Activated CD4-positive, alpha-beta T cell treated with anti-CD3 and anti-CD28 coated beads for 36 hours (primary cell): ENCODE measurements around the gene SCNN1B. TPM values are rescaled to one million over a fixed set of nuclear protein-coding genes. Genes with fewer than 3 reads are reported as not detected.

Experiments used
- ATAC-seq: fragments of 200-7000 bp; cut with Tn5 transposase; one replicate; pipeline ENCODE4 v1.10.0; 2021; ENCODE audit warnings: mild to moderate bottlenecking, moderate library complexity
- CTCF ChIA-PET: fragments of 350-600 bp; sonication (Branson Sonifier 250); formaldehyde crosslinking; loops from one replicate; lab custom pipeline; 2021; ENCODE audit warnings: antibody characterized with exemption; lab: Charles Lee
- POLR2A ChIA-PET: fragments of 350-600 bp; sonication (Branson Sonifier 250); formaldehyde crosslinking; loops from one replicate; lab custom pipeline; 2021; ENCODE audit warnings: antibody characterized with exemption, inconsistent platforms; lab: Charles Lee
- DNase-seq: peaks from one replicate; pipeline ENCODE4 v3.0.0-alpha.2; 2020
- H3K27ac Mint-ChIP-seq: one replicate; pipeline ENCODE4 v1.8.0; 2021; ENCODE audit warnings: mixed read lengths
- H3K27me3 Mint-ChIP-seq: one replicate; pipeline ENCODE4 v1.8.0; 2021; ENCODE audit warnings: mixed read lengths
- H3K36me3 Mint-ChIP-seq: one replicate; pipeline ENCODE4 v1.8.0; 2021; ENCODE audit warnings: low read depth, mixed read lengths
- H3K4me1 Mint-ChIP-seq: one replicate; pipeline ENCODE4 v1.8.0; 2021; ENCODE audit warnings: mixed read lengths
- H3K4me3 Mint-ChIP-seq: one replicate; pipeline ENCODE4 v1.8.0; 2021; ENCODE audit warnings: mild to moderate bottlenecking, moderate library complexity, mixed read lengths
- H3K9me3 Mint-ChIP-seq: one replicate; pipeline ENCODE4 v1.8.0; 2021; ENCODE audit warnings: low read depth, mixed read lengths
- intact Hi-C, 2 experiments: fragments of 100-400 bp; cut with DNase I in 1 of 2; cut with micrococcal nuclease in 1 of 2; formaldehyde crosslinking; loops; one replicate each; pipeline versions ENCODE4 v1.14.2 to v1.15.1; 2022 to 2024; cut with DNase I, micrococcal nuclease
- total RNA-seq, 2 experiments: library from RNA; stranded (reverse); gene quantifications; one replicate each; pipeline ENCODE4 v1.2.3, GENCODE V29; 2021

SCNN1B gene
- total RNA-seq, 2 experiments from 2014 or later, result not detected

DNA sequence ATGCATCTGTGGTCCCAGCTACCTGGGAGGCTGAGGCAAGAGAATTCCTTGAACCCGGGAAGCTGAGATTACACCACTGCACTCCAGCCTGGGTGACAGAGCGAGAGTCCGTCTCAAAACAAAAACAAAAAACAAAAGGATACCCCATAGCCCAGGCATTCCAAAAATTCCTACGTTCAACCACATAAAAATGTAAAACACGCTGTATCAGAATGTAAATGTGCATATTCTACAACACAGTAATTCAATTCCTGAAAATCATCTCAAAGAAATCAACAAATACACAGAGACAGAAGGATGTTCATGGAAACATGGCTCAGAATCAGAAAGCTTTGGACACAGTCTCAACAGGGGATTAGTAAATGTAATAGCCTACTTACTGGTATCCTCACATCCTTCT is 117.9 kb downstream of the SCNN1B start:
- ChIA-PET CTCF (interaction anchor here (1.4 kb wide), 1 partner anchor 14 kb away, joined by 6 read pairs; no protein-coding TSS in a partner anchor), POLR2A (no interaction called here)
- ATAC-seq (no peak), DNase-seq (no peak)
- H3K36me3 Mint-ChIP-seq, result peaks cover 15% of the 10 kb centered on the region
- intact Hi-C loops, result no loop called here
- H3K4me1 Mint-ChIP-seq, result no peaks in the 10 kb centered on the region
- H3K4me3 Mint-ChIP-seq, result no peak overlapping the region
- no peak overlapping the region for H3K27ac Mint-ChIP-seq
- no peaks in the 10 kb centered on the region for H3K27me3 Mint-ChIP-seq
- H3K9me3 Mint-ChIP-seq, result no peaks in the 10 kb centered on the region

DNA sequence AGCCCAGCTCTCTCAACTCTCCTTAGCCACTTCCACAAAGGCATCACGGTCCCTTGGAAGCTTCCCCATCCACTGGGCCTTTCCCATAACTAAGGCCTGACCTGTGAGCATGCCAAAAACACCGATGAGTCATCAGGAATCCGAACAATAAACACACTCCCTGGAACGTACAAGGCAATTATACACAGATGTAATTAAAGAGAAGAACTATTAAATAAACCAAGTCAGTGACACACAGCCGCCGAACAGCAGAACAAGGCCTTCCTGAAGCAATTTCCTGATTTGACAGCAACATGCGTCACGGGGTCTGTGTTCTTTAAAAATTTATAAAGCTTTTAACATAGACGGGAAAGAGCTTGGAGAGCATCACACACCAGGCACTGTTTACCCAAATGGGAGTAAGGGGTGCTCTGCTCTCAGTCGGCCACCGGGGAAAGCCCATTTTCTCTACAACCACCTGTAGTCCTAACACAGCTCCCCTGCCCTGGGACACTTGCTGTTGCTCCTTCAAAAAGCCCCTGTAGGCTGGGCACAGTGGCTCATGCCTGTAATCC is 121.5 kb downstream of the SCNN1B start:
- H3K4me3 Mint-ChIP-seq, result no peak overlapping the region
- no peak for ATAC-seq
- ChIA-PET CTCF (interaction anchor here (3.7 kb wide), 1 partner anchor 12 kb away, joined by 28 read pairs; no protein-coding TSS in a partner anchor), POLR2A (no interaction called here)
- no peak for DNase-seq
- peaks cover 15% of the 10 kb centered on the region for H3K36me3 Mint-ChIP-seq
- no peaks in the 10 kb centered on the region for H3K4me1 Mint-ChIP-seq
- intact Hi-C loops, result no loop called here
- no peaks in the 10 kb centered on the region for H3K9me3 Mint-ChIP-seq
- H3K27me3 Mint-ChIP-seq, result no peaks in the 10 kb centered on the region
- H3K27ac Mint-ChIP-seq, result no peak overlapping the region

DNA sequence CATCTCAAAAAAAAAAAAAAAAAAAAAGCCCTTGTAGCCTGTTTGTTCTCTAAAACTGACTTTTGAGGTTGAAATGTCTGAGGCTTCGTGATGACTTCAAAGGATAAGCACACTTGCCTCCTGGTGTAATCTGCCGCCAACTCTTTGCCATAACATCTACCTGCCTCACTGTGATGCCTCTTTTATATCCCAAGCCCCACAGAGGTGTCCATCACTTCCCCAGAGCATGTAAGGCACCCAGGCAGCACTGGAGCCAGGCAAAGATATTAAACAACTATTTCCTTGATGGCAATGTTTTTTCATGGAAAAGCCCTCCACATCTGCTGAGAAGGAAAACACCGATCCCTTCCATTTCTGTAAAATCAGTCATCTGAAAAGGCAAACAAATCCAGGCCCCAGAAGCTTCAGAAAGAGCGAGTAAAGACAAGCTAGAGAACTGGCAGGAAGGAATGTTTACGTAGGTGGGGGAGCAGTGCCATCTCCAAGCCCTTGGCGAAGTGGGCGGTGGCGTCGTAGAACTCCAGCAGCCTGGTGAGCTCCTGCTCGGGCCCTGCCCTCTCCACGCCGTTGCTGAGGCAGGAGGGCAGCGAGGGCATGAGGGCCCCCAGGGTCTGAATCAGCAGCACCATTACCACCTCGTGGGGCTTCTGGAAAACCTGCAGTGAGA is 122.3 kb downstream of the SCNN1B start:
- ChIA-PET POLR2A (no interaction called here), CTCF (interaction anchor here (1.3 to 3.7 kb wide), 2 partner anchors 10 to 11 kb away, joined by 3 to 28 read pairs; no protein-coding TSS in a partner anchor)
- Mint-ChIP-seq H3K4me1 (no peaks in the 10 kb centered on the region), H3K36me3 (peaks cover 15% of the 10 kb centered on the region), H3K4me3 (no peak overlapping the region), H3K9me3 (no peaks in the 10 kb centered on the region), H3K27me3 (no peaks in the 10 kb centered on the region), H3K27ac (no peak overlapping the region)
- DNase-seq (no peak), ATAC-seq (no peak)
- intact Hi-C loops, result no loop called here

DNA sequence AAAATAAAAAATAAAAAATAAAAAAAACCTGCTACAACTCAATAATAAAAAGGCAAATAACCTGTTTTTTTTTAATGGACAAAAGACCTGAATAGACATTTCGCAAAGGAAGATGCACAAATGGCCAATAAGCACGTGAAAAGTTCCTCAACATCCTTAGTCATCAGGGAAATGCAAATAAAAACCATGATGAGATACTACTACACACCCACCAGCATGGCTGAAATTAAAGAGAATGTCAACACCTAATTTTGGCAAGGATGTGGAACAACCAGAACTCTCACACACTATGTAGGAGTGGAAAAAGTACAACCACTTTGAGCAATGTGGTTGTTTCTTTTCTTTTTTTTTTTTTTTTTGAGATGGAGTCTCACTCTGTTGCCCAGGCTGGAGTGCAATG is 126.2 kb downstream of the SCNN1B start:
- CTCF ChIA-PET, result no interaction called here
- no peak overlapping the region for H3K27ac Mint-ChIP-seq
- H3K4me1 Mint-ChIP-seq, result no peaks in the 10 kb centered on the region
- no peaks in the 10 kb centered on the region for H3K27me3 Mint-ChIP-seq
- no peaks in the 10 kb centered on the region for H3K9me3 Mint-ChIP-seq
- ATAC-seq (no peak), DNase-seq (no peak)
- POLR2A ChIA-PET, result no interaction called here
- H3K4me3 Mint-ChIP-seq, result no peak overlapping the region
- peaks cover 25% of the 10 kb centered on the region for H3K36me3 Mint-ChIP-seq
- intact Hi-C loops, result no loop called here

Other genes starting within 250 kb of the SCNN1B start
- gene USP31, start 152.8 kb upstream of the SCNN1B start, total RNA-seq, result 1 to 10 TPM; 5.3 to 5.9 TPM
- not detected for gene SCNN1G, start 119.6 kb upstream of the SCNN1B start, total RNA-seq
- gene COG7, start 150.9 kb downstream of the SCNN1B start, total RNA-seq, result 10 to 100 TPM; 18.1 to 19.9 TPM
- 100 to 1,000 TPM in 1 of 2 experiments, 10 to 100 TPM in 1; 86.7 to 114 TPM for gene GGA2, start 208.2 kb downstream of the SCNN1B start, total RNA-seq